DOHH2 (cell line): ENCODE results near the gene NRGN.

ENCODE experiments used
- CTCF ChIP-seq: fragments of 200-600 bp; sonication (generic); IDR thresholded peaks from one replicate; pipeline ENCODE4 v1.5.1; 2014; ENCODE audit warnings: antibody characterized with exemption, mild to moderate bottlenecking, low read depth, low read length; ENCODE audit not compliant: poor library complexity, severe bottlenecking
- EZH2phosphoT487 ChIP-seq: fragments of 200-600 bp; sonication (generic); IDR thresholded peaks from 2 replicates; pipeline ENCODE4 v1.6.1; 2017; ENCODE audit warnings: borderline replicate concordance, mild to moderate bottlenecking, antibody characterized with exemption, low read length, moderate library complexity, mixed read lengths

GRCh38 chr11:124724979-124725718 is 14.6 kb upstream of the NRGN start:
- no peak for TF ChIP-seq CTCF
- no peak for TF ChIP-seq EZH2phosphoT487
